ENCODE measurements around the gene ADAM15. TPM values are rescaled to one million over a fixed set of nuclear protein-coding genes. Genes with fewer than 3 reads are reported as not detected.

ADAM15 gene
- polyA plus RNA-seq, 1 of the 3 experiments (the other 2 are of a cell fraction): 60.1 TPM

- H3K27me3 ChIP-seq (ENCODE audit: insufficient read depth): no peaks in the 10 kb centered on the region
- H3K27ac ChIP-seq (ENCODE audit: low read depth in 2 of 2, low read length in 1 of 2): no peak overlapping the region
- H3K4me1 ChIP-seq (ENCODE audit: control insufficient read depth in 1 of 2, insufficient read depth in 2 of 2, low read depth in 1 of 2, low read length in 1 of 2): no peaks in the 10 kb centered on the region
- no peaks in the 10 kb centered on the region for H3K9me3 ChIP-seq
- no peak overlapping the region for H3K4me2 ChIP-seq
- H3K4me3 ChIP-seq (ENCODE audit: low read depth in 2 of 2, low read length in 1 of 2): no peak overlapping the region
- H2AFZ ChIP-seq (ENCODE audit: low read depth): no peak overlapping the region
- WGBS (ENCODE audit: low lambda C conversion rate): 81% methylated on average over 3 of the region's 3 CpGs
- no peak overlapping the region for H3K9ac ChIP-seq
- DNase-seq: no peak
- TF ChIP-seq FOSL2 (IDR thresholded peaks at IDR 0.05; ENCODE audit: borderline replicate concordance, low read depth) (no peak), MXI1 (IDR thresholded peaks at IDR 0.05; ENCODE audit: low read depth, low read length) (no peak), REST (IDR thresholded peaks at IDR 0.05; ENCODE audit: low read depth, low read length) (no peak), JUND (IDR thresholded peaks at IDR 0.05) (no peak), EZH2phosphoT487 (IDR thresholded peaks at IDR 0.05; ENCODE audit: borderline replicate concordance, low read depth) (no peak)
- no peaks in the 10 kb centered on the region for H3F3A ChIP-seq (replicated peaks; ENCODE audit: insufficient read depth)
- no peaks in the 10 kb centered on the region for H3K9me2 ChIP-seq
- ChIA-PET POLR2A (no interaction called here), CTCF (interaction anchor here (26.0 kb wide), 1 partner anchor 30 kb away, joined by 573 read pairs; the partner anchor contains the start of genes EFNA3 and EFNA4)
- no peaks in the 10 kb centered on the region for H3K79me2 ChIP-seq (ENCODE audit: insufficient read depth)
- H3K36me3 ChIP-seq (replicated peaks in 1 of 2; ENCODE audit: control insufficient read depth in 1 of 2, insufficient read depth in 2 of 2, low read length in 1 of 2): no peaks in the 10 kb centered on the region
- no peaks in the 10 kb centered on the region for H4K20me1 ChIP-seq (ENCODE audit: insufficient read depth)
Observed at GRCh38 chr1:155037043-155037442, 14.1 kb upstream of the ADAM15 start.

GRCh38 chr1:155037851-155038441 is 13.2 kb upstream of the ADAM15 start:
- Histone ChIP-seq H3K9ac (no peak overlapping the region), H3K4me3 (ENCODE audit: low read depth in 2 of 2, low read length in 1 of 2) (no peak overlapping the region), H3K4me2 (no peak overlapping the region), H2AFZ (ENCODE audit: low read depth) (no peak overlapping the region), H3K4me1 (ENCODE audit: control insufficient read depth in 1 of 2, insufficient read depth in 2 of 2, low read depth in 1 of 2, low read length in 1 of 2) (no peaks in the 10 kb centered on the region), H4K20me1 (ENCODE audit: insufficient read depth) (no peaks in the 10 kb centered on the region), H3K9me3 (no peaks in the 10 kb centered on the region), H3K27me3 (ENCODE audit: insufficient read depth) (no peaks in the 10 kb centered on the region), H3K79me2 (ENCODE audit: insufficient read depth) (no peaks in the 10 kb centered on the region), H3K27ac (ENCODE audit: low read depth in 2 of 2, low read length in 1 of 2) (no peak overlapping the region), H3K36me3 (replicated peaks in 1 of 2; ENCODE audit: control insufficient read depth in 1 of 2, insufficient read depth in 2 of 2, low read length in 1 of 2) (no peaks in the 10 kb centered on the region), H3K9me2 (no peaks in the 10 kb centered on the region), H3F3A (replicated peaks; ENCODE audit: insufficient read depth) (no peaks in the 10 kb centered on the region)
- ChIA-PET POLR2A (no interaction called here), CTCF (interaction anchor here (0.6 to 26.0 kb wide), 5 partner anchors 21 to 52 kb away, joined by 3 to 573 read pairs (median 3); partner anchors contain the start of genes EFNA3 and EFNA4)
- no peak for DNase-seq
- TF ChIP-seq TCF12 (IDR thresholded peaks at IDR 0.05) (no peak), ZBTB33 (IDR thresholded peaks at IDR 0.05; ENCODE audit: borderline replicate concordance, low read depth) (no peak), GABPA (IDR thresholded peaks at IDR 0.05; ENCODE audit: low read depth) (no peak), SIN3A (IDR thresholded peaks at IDR 0.05; ENCODE audit: borderline replicate concordance, low read depth, low read length) (no peak), JUND (IDR thresholded peaks at IDR 0.05) (no peak), ELF1 (IDR thresholded peaks at IDR 0.05) (no peak), USF2 (IDR thresholded peaks at IDR 0.05; ENCODE audit: borderline replicate concordance, low read depth, low read length) (no peak), EZH2phosphoT487 (IDR thresholded peaks at IDR 0.05; ENCODE audit: borderline replicate concordance, low read depth) (no peak)
- whole genome bisulfite sequencing (ENCODE audit: low lambda C conversion rate): 76% methylated on average over 6 of the region's 6 CpGs

Data from SK-N-SH (cell line).